Measurements from ENCODE around the gene SLC38A1.

- TF ChIP-seq MAX (IDR thresholded peaks at IDR 0.05; ENCODE audit: low read depth, low read length) (no peak), CTCF (IDR thresholded peaks at IDR 0.05; ENCODE audit: low read depth, low read length) (no peak), POLR2A (IDR thresholded peaks at IDR 0.05; ENCODE audit: extremely low read depth, insufficient read length) (no peak), MYC (IDR thresholded peaks at IDR 0.05; ENCODE audit: low read depth, low read length) (no peak)
Observed at GRCh38 chr12:46148327-46149078, 120.3 kb downstream of the SLC38A1 start.

Measured in NB4 (cell line).